Measurements from ENCODE around the gene CYP4A11. TPM values are rescaled to one million over a fixed set of nuclear protein-coding genes. Genes with fewer than 3 reads are reported as not detected.
"Not testable (repeated sequence)": the region's sequence is repeated elsewhere in the genome, so short reads cannot be mapped to it uniquely, and the experiment has no call there.

CYP4A11 gene
- total and polyA plus RNA-seq, 11 donors, result 0.06 to 0.18 TPM; not detected in 9

- WGBS, 4 donors, result 33 to 60% (median 41%) methylated on average over 1 of the region's 1 CpG
- no peak overlapping the region for H3K4me3 ChIP-seq
- H3K9me3 ChIP-seq, result no peaks in the 10 kb centered on the region
- TF ChIP-seq CTCF (IDR thresholded peaks at IDR 0.05), result no peak
- TF ChIP-seq POLR2A (IDR thresholded peaks at IDR 0.05), result no peak
- no peaks in the 10 kb centered on the region for H3K27me3 ChIP-seq
- H3K4me1 ChIP-seq, result no peaks in the 10 kb centered on the region
- H3K27ac ChIP-seq, result no peak overlapping the region
- no peak for DNase-seq
- intact Hi-C loops (cut with DNase I), result no loop called here
- no peaks in the 10 kb centered on the region for H3K36me3 ChIP-seq
- ATAC-seq, result no peak
These were observed 4.0 kb downstream of the CYP4A11 start for GRCh38 chr1:46937270-46937669.

- 40 to 73% (median 54%) methylated on average over 1 of the region's 1 CpG for WGBS, 4 donors
- Histone ChIP-seq H3K9me3 (no peaks in the 10 kb centered on the region), H3K27me3 (no peaks in the 10 kb centered on the region), H3K4me3 (no peak overlapping the region), H3K36me3 (no peaks in the 10 kb centered on the region), H3K27ac (no peak overlapping the region), H3K4me1 (no peaks in the 10 kb centered on the region)
- intact Hi-C loops (cut with DNase I), result no loop called here
- TF ChIP-seq CTCF (IDR thresholded peaks at IDR 0.05) (no peak), POLR2A (IDR thresholded peaks at IDR 0.05) (no peak)
- DNase-seq, result no peak
- no peak for ATAC-seq
These were observed 4.5 kb downstream of the CYP4A11 start for GRCh38 chr1:46936788-46937187.

DNA sequence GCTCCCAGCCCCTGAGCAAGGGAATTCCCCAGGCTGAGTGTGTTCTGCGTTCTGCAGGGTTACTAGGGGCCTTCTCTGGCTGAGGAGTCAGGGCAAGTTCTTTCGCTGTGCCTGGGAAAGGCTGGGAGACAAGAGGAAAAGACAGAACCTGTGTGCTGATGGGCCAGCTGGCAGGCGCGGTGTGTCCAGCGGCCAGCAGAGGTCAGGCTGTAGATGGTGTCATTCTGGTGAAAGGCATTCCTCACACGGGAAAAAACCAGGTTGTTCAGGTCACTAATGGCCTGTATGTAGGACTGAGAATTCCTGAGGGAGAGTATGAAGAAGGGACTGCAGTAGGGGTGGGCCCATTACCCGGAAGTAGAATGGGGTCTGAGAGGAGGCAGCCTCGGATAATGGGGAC is 6.4 kb downstream of the CYP4A11 start:
- H3K27me3 ChIP-seq; H3K36me3 ChIP-seq; H3K9me3 ChIP-seq; H3K27ac ChIP-seq; DNase-seq; H3K4me3 ChIP-seq; H3K4me1 ChIP-seq; intact Hi-C loops (cut with DNase I): not testable (repeated sequence)
- peak; percentile 11 to 49 (median 35) for TF ChIP-seq CTCF (IDR thresholded peaks at IDR 0.05)
- WGBS, 4 donors, result 26 to 38% (median 32%) methylated on average over 7 to 8 of the region's 8 CpGs
- ATAC-seq, result peak in 1 of 4 donors; percentile 34

DNA sequence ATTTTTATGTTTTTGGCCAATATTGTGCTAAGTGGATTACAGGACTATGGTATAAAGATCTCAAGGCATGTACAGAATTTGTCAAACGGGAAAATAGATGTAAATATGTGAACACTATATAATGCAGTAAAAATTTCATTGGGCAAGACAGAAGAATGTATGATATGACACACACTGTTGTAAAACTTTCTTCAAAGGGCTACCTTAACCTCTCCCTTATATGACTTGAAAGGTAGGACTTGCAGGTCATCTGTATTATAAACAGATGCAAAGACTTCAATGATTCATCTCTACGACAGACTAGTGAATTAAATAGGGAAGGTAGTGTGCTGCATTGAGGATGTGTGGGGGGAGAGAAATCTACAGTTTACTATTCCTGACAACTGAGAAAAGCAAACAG is 9.3 kb downstream of the CYP4A11 start:
- H3K4me1 ChIP-seq; H3K27me3 ChIP-seq; ATAC-seq; H3K4me3 ChIP-seq; H3K9me3 ChIP-seq; H3K36me3 ChIP-seq; H3K27ac ChIP-seq; DNase-seq; intact Hi-C loops (cut with DNase I): not testable (repeated sequence)
- 56 to 69% (median 65%) methylated on average over 2 of the region's 2 CpGs for WGBS, 4 donors

DNA sequence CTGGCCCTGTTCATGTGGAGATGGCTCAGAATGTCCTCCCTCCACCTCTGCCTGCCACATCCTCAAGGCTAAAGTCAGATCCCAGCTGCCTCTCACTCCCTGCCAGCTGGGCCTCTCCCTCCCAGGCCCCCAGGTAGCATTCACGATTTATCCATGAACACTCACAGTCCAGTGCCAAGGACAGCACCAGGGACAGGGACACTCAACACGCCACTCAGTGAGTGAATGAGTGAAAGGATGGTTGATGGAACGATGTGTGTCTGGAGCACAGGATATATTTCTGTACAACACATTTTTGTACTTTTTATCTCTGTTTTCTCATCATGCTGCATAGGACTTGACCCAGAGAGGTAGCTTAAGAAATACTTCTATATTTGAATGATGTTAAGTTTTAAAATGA is 10.1 kb downstream of the CYP4A11 start:
- no peaks in the 10 kb centered on the region for H3K36me3 ChIP-seq
- intact Hi-C loops (cut with DNase I), result no loop called here
- no peaks in the 10 kb centered on the region for H3K27me3 ChIP-seq
- no peak for TF ChIP-seq POLR2A (IDR thresholded peaks at IDR 0.05)
- no peaks in the 10 kb centered on the region for H3K4me1 ChIP-seq
- no peak overlapping the region for H3K4me3 ChIP-seq
- no peak for ATAC-seq
- no peak overlapping the region for H3K27ac ChIP-seq
- no peaks in the 10 kb centered on the region for H3K9me3 ChIP-seq
- no peak for DNase-seq
- 64 to 80% (median 67%) methylated on average over 3 of the region's 3 CpGs for WGBS, 4 donors
